Measurements from ENCODE around the gene SMYD4.

SMYD4 gene

DNA sequence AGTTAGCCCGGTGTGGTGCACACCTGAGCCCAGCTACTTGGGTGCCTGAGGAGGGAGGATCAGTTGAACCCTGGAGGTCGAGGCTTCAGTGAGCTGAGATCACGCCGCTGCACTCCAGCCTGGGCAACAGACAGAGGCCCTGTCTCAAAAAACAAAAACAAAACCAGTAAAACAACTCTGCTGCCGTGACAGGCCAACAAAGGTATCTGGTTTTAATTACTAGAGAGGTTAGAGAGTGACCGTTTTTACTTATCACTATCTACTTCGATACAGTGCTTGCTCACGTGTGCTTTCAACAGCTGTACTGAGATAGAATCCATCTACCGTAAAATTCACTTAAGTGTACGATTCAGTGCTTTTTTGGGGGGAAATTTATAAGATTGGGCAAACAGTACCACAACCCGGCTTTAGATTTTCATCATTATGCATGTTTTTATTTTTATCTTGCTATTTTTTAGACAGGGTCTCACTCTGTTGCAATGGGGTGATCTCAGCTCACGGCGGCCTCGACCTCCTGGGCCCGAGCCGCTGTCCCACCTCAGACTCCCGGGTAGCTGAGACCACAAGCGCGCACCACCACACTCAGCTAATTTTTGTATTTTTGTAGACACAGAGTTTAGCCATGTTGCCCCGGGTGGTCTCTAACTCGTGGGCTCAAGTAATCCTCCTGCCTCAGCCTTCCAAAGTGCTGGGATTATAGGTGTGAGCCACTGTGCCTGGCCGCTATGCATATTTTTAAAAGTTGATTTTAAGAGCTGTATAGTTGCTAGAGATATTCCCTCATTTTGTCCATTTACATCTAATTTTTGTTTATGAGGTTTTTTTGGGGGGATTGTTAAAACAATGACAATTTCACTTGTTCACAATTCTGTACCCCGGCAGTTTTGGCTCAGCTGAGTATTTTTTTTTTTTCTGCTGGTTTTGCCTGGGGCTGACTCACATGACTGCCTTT, 36.9 kb downstream of the SMYD4 start:
- H3K9me3 ChIP-seq (ENCODE audit: insufficient read depth, low read length): no peaks in the 10 kb centered on the region
- H3K4me1 ChIP-seq (ENCODE audit: insufficient read depth, insufficient read length): no peaks in the 10 kb centered on the region
- H3K4me3 ChIP-seq (ENCODE audit: insufficient read length, low read depth): no peak overlapping the region
- H3K36me3 ChIP-seq (ENCODE audit: insufficient read depth, insufficient read length, low read length): peaks cover 25% of the 10 kb centered on the region
- H3K9ac ChIP-seq (ENCODE audit: insufficient read length, low read depth): no peak overlapping the region
- no peak for DNase-seq (ENCODE audit: low read depth, low spot score)
- no peaks in the 10 kb centered on the region for H3K27me3 ChIP-seq (ENCODE audit: insufficient read depth, insufficient read length)
- TF ChIP-seq YY1 (IDR thresholded peaks at IDR 0.05; ENCODE audit: insufficient read depth, insufficient read length): no peak

DNA sequence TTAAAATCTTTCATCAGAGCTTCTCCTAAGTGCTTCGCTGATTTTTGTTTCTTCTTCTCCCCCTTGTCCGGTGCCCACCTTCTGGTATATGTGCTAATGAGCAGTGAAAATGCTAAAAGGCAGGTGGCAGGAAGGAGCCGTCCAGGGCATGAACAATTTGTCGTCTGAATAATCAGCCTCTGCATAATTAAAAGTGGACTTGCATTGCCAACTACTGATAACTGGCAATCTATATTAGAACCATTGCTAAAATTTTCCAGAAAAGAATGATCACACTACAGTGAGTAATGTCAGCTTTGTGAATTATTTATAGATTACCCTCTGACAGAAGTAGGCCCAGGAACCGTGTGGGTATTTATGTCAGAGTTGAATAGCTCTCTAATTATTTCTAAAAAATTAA, 39.8 kb downstream of the SMYD4 start:
- Histone ChIP-seq H3K9me3 (ENCODE audit: insufficient read depth, low read length) (no peaks in the 10 kb centered on the region), H3K27me3 (ENCODE audit: insufficient read depth, insufficient read length) (no peaks in the 10 kb centered on the region), H3K4me1 (ENCODE audit: insufficient read depth, insufficient read length) (no peaks in the 10 kb centered on the region), H3K36me3 (ENCODE audit: insufficient read depth, insufficient read length, low read length) (peaks cover 30% of the 10 kb centered on the region), H3K4me3 (ENCODE audit: insufficient read length, low read depth) (no peak overlapping the region), H3K9ac (ENCODE audit: insufficient read length, low read depth) (no peak overlapping the region)
- TF ChIP-seq YY1 (IDR thresholded peaks at IDR 0.05; ENCODE audit: insufficient read depth, insufficient read length): no peak
- TF ChIP-seq ZNF274 (IDR thresholded peaks at IDR 0.05; ENCODE audit: low read depth, low read length): no peak
- DNase-seq (ENCODE audit: low read depth, low spot score): no peak

DNA sequence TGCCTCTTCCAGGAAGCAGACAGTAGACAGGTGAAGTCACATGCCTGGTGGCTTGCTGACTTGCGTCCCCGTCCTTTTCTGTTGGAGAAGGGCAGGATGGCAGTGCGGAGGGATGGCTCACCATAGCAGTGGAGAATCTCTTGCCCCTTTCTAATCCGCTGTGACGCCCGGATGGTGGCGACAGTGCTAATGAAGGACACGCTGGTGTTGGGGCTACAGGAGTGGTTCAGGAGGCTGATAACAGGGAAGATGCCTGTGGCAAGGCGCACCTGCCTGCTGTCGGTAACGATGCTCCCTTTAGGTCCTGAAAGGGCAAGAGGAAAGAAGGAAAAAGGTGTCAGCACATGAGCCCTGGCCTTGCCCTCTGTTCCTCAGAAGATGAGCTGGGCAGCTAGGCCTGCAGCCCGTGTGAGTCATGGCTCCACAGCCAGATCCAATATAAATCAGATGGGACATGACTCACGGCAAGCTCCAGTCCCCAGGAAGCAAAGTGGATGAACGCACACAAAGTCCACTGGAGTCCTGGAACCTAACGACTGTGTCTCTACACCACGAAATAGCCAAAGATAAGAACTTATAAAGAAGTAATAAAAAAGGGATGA, 42.3 kb downstream of the SMYD4 start:
- DNase-seq (ENCODE audit: low read depth, low spot score): no peak
- H3K9me3 ChIP-seq (ENCODE audit: insufficient read depth, low read length): no peaks in the 10 kb centered on the region
- no peaks in the 10 kb centered on the region for H3K4me1 ChIP-seq (ENCODE audit: insufficient read depth, insufficient read length)
- H3K27me3 ChIP-seq (ENCODE audit: insufficient read depth, insufficient read length): no peaks in the 10 kb centered on the region
- no peak overlapping the region for H3K4me3 ChIP-seq (ENCODE audit: insufficient read length, low read depth)
- H3K36me3 ChIP-seq (ENCODE audit: insufficient read depth, insufficient read length, low read length): peaks cover 46% of the 10 kb centered on the region
- TF ChIP-seq SUZ12 (IDR thresholded peaks at IDR 0.05; ENCODE audit: extremely low read depth, insufficient read depth, insufficient read length) (no peak), ZNF274 (IDR thresholded peaks at IDR 0.05; ENCODE audit: low read depth, low read length) (no peak), YY1 (IDR thresholded peaks at IDR 0.05; ENCODE audit: insufficient read depth, insufficient read length) (no peak)
- H3K9ac ChIP-seq (ENCODE audit: insufficient read length, low read depth): no peak overlapping the region

DNA sequence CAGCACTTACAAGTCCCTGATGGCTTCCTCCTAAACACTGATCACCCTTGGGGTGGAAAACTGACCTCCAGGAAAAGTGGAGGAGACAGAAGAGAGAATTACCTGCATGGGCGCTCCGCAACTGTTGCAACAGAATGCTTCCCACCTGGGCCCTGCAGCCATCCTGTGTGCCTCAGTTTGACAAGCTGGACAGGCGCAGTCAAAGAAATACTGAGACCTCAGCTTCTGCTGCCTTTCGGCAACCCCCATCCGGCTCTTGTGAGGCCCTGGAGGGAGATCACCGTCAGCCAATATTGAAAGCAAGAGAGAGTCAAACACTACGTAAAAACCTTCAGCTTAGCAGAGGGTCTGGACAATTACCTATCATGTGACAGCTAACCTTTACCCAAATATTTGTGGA, 43.0 kb downstream of the SMYD4 start:
- Histone ChIP-seq H3K27me3 (ENCODE audit: insufficient read depth, insufficient read length) (no peaks in the 10 kb centered on the region), H3K9ac (ENCODE audit: insufficient read length, low read depth) (no peak overlapping the region), H3K36me3 (ENCODE audit: insufficient read depth, insufficient read length, low read length) (peaks cover 51% of the 10 kb centered on the region), H3K4me1 (ENCODE audit: insufficient read depth, insufficient read length) (no peaks in the 10 kb centered on the region), H3K4me3 (ENCODE audit: insufficient read length, low read depth) (no peak overlapping the region), H3K9me3 (ENCODE audit: insufficient read depth, low read length) (no peaks in the 10 kb centered on the region)
- TF ChIP-seq SUZ12 (IDR thresholded peaks at IDR 0.05; ENCODE audit: extremely low read depth, insufficient read depth, insufficient read length) (no peak), ZNF274 (IDR thresholded peaks at IDR 0.05; ENCODE audit: low read depth, low read length) (no peak), YY1 (IDR thresholded peaks at IDR 0.05; ENCODE audit: insufficient read depth, insufficient read length) (no peak)
- DNase-seq (ENCODE audit: low read depth, low spot score): no peak

DNA sequence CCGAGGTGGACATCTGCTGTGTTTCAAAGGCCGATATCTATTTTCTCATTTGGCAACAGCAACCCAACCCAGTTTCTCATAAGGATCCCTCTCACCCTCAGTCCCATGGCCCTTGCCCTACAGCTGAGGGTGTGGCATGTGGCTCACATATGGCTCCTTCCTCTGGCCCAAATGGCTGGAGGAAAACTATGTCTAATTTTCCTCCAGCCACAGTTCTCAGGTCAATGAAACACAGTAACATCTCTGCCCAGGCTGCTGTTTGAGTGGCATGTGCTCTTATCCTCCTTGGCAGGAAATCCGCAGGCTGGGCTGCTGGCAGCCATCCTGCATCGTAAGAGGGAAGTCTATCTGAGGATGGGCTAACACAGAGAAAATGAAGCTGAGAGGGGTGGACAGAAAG, 43.8 kb downstream of the SMYD4 start:
- Histone ChIP-seq H3K4me1 (ENCODE audit: insufficient read depth, insufficient read length) (no peaks in the 10 kb centered on the region), H3K9me3 (ENCODE audit: insufficient read depth, low read length) (no peaks in the 10 kb centered on the region), H3K36me3 (ENCODE audit: insufficient read depth, insufficient read length, low read length) (peaks cover 59% of the 10 kb centered on the region), H3K27me3 (ENCODE audit: insufficient read depth, insufficient read length) (no peaks in the 10 kb centered on the region), H3K4me3 (ENCODE audit: insufficient read length, low read depth) (no peak overlapping the region), H3K9ac (ENCODE audit: insufficient read length, low read depth) (no peak overlapping the region)
- DNase-seq (ENCODE audit: low read depth, low spot score): no peak
- TF ChIP-seq SUZ12 (IDR thresholded peaks at IDR 0.05; ENCODE audit: extremely low read depth, insufficient read depth, insufficient read length) (no peak), YY1 (IDR thresholded peaks at IDR 0.05; ENCODE audit: insufficient read depth, insufficient read length) (no peak), ZNF274 (IDR thresholded peaks at IDR 0.05; ENCODE audit: low read depth, low read length) (no peak)

DNA sequence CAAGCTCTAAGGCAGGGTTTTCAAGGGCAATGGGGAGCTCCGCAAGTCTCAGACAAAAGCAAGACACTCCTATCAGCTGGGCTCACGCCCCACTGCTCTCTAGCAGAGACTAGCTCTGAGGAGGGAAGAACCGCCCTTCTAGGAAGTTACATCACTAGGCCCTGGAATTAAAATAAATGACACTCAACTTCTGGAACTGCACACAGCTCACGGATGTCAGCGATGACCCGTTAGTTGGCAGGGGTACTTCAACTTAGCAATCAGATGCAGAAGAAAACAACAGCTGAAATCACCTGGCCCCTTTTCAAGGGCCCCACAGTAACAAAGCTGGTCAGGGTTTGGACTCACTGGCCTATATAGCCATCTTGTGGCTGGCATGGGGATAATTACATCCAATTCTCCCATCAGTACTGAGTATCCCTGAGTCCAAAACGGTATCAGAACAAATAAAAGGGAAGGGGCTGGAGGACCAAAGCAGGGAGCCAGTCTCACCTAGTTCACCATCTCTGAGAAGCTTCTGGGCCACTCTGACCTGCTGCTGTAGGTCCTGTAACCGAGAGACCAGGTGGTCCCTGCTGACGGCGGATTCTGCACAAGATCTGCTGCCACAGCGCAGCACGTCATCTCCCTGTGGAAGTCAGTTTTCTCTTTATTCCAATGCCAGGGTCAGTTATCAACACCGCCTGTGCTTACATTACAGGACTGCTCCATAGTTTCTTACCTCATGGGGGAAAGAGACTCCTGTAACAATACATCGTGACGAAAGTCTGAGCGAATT, 45.7 kb downstream of the SMYD4 start:
- H3K4me1 ChIP-seq (ENCODE audit: insufficient read depth, insufficient read length): no peaks in the 10 kb centered on the region
- no peak for DNase-seq (ENCODE audit: low read depth, low spot score)
- H3K9ac ChIP-seq (ENCODE audit: insufficient read length, low read depth): no peak overlapping the region
- no peaks in the 10 kb centered on the region for H3K27me3 ChIP-seq (ENCODE audit: insufficient read depth, insufficient read length)
- no peak for TF ChIP-seq ZNF274 (IDR thresholded peaks at IDR 0.05; ENCODE audit: low read depth, low read length)
- TF ChIP-seq YY1 (IDR thresholded peaks at IDR 0.05; ENCODE audit: insufficient read depth, insufficient read length): no peak
- no peak for TF ChIP-seq SUZ12 (IDR thresholded peaks at IDR 0.05; ENCODE audit: extremely low read depth, insufficient read depth, insufficient read length)
- H3K9me3 ChIP-seq (ENCODE audit: insufficient read depth, low read length): no peaks in the 10 kb centered on the region
- no peak overlapping the region for H3K4me3 ChIP-seq (ENCODE audit: insufficient read length, low read depth)
- peaks cover 59% of the 10 kb centered on the region for H3K36me3 ChIP-seq (ENCODE audit: insufficient read depth, insufficient read length, low read length)

DNA sequence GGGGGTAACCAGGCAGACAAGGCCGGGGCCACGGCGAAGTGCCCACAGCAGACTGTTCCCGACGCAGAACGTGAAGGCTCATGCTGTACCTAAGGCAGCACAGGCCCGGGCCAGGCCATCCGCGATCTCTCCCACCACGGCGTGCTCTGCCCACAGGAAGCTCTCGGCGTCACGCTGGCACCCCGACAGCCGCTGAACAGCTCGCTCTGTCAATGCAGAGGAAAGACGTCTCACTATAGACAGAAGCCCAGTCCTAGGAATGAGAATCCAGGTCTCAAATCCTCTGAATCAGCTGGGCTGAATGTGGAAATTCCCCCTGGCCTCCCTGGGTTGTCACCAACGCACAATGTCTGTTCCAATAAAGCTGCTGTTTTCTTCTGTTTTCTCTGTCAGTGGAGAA, 46.4 kb downstream of the SMYD4 start:
- no peak for DNase-seq (ENCODE audit: low read depth, low spot score)
- peaks cover 64% of the 10 kb centered on the region for H3K36me3 ChIP-seq (ENCODE audit: insufficient read depth, insufficient read length, low read length)
- no peak for TF ChIP-seq YY1 (IDR thresholded peaks at IDR 0.05; ENCODE audit: insufficient read depth, insufficient read length)
- TF ChIP-seq ZNF274 (IDR thresholded peaks at IDR 0.05; ENCODE audit: low read depth, low read length): no peak
- no peak for TF ChIP-seq SUZ12 (IDR thresholded peaks at IDR 0.05; ENCODE audit: extremely low read depth, insufficient read depth, insufficient read length)
- no peaks in the 10 kb centered on the region for H3K4me1 ChIP-seq (ENCODE audit: insufficient read depth, insufficient read length)
- no peak overlapping the region for H3K9ac ChIP-seq (ENCODE audit: insufficient read length, low read depth)
- no peaks in the 10 kb centered on the region for H3K27me3 ChIP-seq (ENCODE audit: insufficient read depth, insufficient read length)
- no peak overlapping the region for H3K4me3 ChIP-seq (ENCODE audit: insufficient read length, low read depth)
- H3K9me3 ChIP-seq (ENCODE audit: insufficient read depth, low read length): no peaks in the 10 kb centered on the region
